Hepatocyte (in vitro differentiated cells): Measurements from ENCODE around the gene EPHA6.

Experiments used
- CTCF ChIP-seq: fragments of 200-600 bp; sonication (generic); IDR thresholded peaks from 2 replicates; pipeline ENCODE4 v1.5.1; 2016; ENCODE audit warnings: antibody characterized with exemption, mild to moderate bottlenecking; ENCODE audit not compliant: poor library complexity
- EZH2 ChIP-seq: fragments of 200-600 bp; sonication (generic); IDR thresholded peaks from 2 replicates; pipeline ENCODE4 v1.6.1; 2016; ENCODE audit warnings: antibody characterized with exemption, mild to moderate bottlenecking, borderline replicate concordance

DNA sequence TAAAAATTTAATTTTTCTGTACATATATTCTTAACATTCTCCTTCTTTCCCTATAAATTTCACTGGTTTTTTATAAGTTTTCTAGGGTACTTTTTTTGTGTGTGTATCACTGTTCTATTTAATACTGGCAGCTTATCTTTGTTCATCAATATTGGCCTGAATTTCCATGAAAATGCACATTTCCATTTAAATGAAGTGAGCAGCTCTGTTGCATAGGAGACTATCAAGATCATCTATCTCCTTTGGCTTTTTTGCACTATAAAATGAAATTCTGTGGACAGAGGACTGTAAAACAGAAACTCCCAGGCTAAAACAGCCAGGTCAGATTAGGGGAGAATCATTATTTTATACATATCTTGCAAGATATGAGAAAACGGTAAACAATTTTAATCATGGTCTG is 673.2 kb downstream of the EPHA6 start:
- TF ChIP-seq CTCF = no peak
- no peak for TF ChIP-seq EZH2
